ENCODE measurements around the gene RPP38. TPM values are rescaled to one million over a fixed set of nuclear protein-coding genes. Genes with fewer than 3 reads are reported as not detected.

Gene RPP38
- polyA plus RNA-seq, 1 of the 3 experiments (the other 2 are of a cell fraction): 18.5 TPM

- Histone ChIP-seq H3K4me1 (ENCODE audit: control insufficient read depth in 1 of 2, insufficient read depth in 2 of 2, low read depth in 1 of 2, low read length in 1 of 2) (peaks cover 4 to 8% of the 10 kb centered on the region in 2 experiments; a peak in 2 of 4 replicates), H3K9me2 (no peaks in the 10 kb centered on the region), H4K20me1 (ENCODE audit: insufficient read depth) (no peaks in the 10 kb centered on the region), H3F3A (replicated peaks; ENCODE audit: insufficient read depth) (peaks cover 12% of the 10 kb centered on the region), H3K9me3 (no peaks in the 10 kb centered on the region), H3K9ac (no peak overlapping the region), H3K4me2 (0 out of 2 replicates have a peak overlapping the region, but pooled peaks have one; percentile 93), H2AFZ (ENCODE audit: low read depth) (no peak overlapping the region), H3K79me2 (ENCODE audit: insufficient read depth) (peaks cover 56% of the 10 kb centered on the region), H3K27me3 (ENCODE audit: insufficient read depth) (no peaks in the 10 kb centered on the region), H3K4me3 (ENCODE audit: low read depth in 2 of 2, low read length in 1 of 2) (no peak overlapping the region), H3K36me3 (replicated peaks in 1 of 2; ENCODE audit: control insufficient read depth in 1 of 2, insufficient read depth in 2 of 2, low read length in 1 of 2) (peaks cover 23 to 26% of the 10 kb centered on the region in 2 experiments), H3K27ac (ENCODE audit: low read depth in 2 of 2, low read length in 1 of 2) (no peak overlapping the region)
- CTCF ChIA-PET: interaction anchor here (0.8 kb wide), 2 partner anchors 14 to 271 kb away, joined by 3 read pairs; partner anchors contain the start of gene FAM171A1
- TF ChIP-seq MAX (IDR thresholded peaks at IDR 0.05; ENCODE audit: low read depth): no peak
- TF ChIP-seq NRF1 (IDR thresholded peaks at IDR 0.05; ENCODE audit: low read depth, low read length): no peak
- no peak for TF ChIP-seq REST (IDR thresholded peaks at IDR 0.05; ENCODE audit: low read depth, low read length)
- no peak for TF ChIP-seq PBX3 (IDR thresholded peaks at IDR 0.05)
- no peak for TF ChIP-seq MEF2A (IDR thresholded peaks at IDR 0.05; ENCODE audit: borderline replicate concordance, low read depth)
- TF ChIP-seq RCOR1 (IDR thresholded peaks at IDR 0.05; ENCODE audit: low read length): no peak
- no peak for TF ChIP-seq CHD2 (IDR thresholded peaks at IDR 0.05; ENCODE audit: low read length, partially characterized antibody)
- TF ChIP-seq RXRA (IDR thresholded peaks at IDR 0.05; ENCODE audit: borderline replicate concordance, low read depth): no peak
- no peak for TF ChIP-seq NFIC (IDR thresholded peaks at IDR 0.05; ENCODE audit: borderline replicate concordance)
- no peak for TF ChIP-seq EZH2phosphoT487 (IDR thresholded peaks at IDR 0.05; ENCODE audit: borderline replicate concordance, low read depth)
- no peak for TF ChIP-seq YY1 (IDR thresholded peaks at IDR 0.05; ENCODE audit: low read depth)
- no peak for TF ChIP-seq JUND (IDR thresholded peaks at IDR 0.05)
- no peak for TF ChIP-seq GABPA (IDR thresholded peaks at IDR 0.05; ENCODE audit: low read depth)
- TF ChIP-seq USF2 (IDR thresholded peaks at IDR 0.05; ENCODE audit: borderline replicate concordance, low read depth, low read length): no peak
- no peak for TF ChIP-seq POLR2AphosphoS5 (IDR thresholded peaks at IDR 0.05; ENCODE audit: low read depth, low read length)
- TF ChIP-seq, protein P1, sequence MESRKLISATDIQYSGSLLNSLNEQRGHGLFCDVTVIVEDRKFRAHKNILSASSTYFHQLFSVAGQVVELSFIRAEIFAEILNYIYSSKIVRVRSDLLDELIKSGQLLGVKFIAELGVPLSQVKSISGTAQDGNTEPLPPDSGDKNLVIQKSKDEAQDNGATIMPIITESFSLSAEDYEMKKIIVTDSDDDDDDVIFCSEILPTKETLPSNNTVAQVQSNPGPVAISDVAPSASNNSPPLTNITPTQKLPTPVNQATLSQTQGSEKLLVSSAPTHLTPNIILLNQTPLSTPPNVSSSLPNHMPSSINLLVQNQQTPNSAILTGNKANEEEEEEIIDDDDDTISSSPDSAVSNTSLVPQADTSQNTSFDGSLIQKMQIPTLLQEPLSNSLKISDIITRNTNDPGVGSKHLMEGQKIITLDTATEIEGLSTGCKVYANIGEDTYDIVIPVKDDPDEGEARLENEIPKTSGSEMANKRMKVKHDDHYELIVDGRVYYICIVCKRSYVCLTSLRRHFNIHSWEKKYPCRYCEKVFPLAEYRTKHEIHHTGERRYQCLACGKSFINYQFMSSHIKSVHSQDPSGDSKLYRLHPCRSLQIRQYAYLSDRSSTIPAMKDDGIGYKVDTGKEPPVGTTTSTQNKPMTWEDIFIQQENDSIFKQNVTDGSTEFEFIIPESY (IDR thresholded peaks at IDR 0.05; ENCODE audit: borderline replicate concordance, low read depth): no peak
- TF ChIP-seq CTCF (IDR thresholded peaks at IDR 0.05): no peak
- no peak for TF ChIP-seq FOXJ3 (CRISPR knock-in tag; IDR thresholded peaks at IDR 0.05)
- no peak for DNase-seq
- 100% methylated on average over 4 of the region's 4 CpGs for WGBS (ENCODE audit: low lambda C conversion rate)
- POLR2A ChIA-PET: interaction anchor here (0.5 kb wide), 2 partner anchors 24 to 138 kb away, joined by 3 to 5 read pairs; no protein-coding TSS in a partner anchor
Observed at GRCh38 chr10:15099886-15100285, 2.7 kb downstream of the RPP38 start.
